Liver (tissue), 9 donors: Measurements from ENCODE around the gene VAX1. TPM values are rescaled to one million over a fixed set of nuclear protein-coding genes. Genes with fewer than 3 reads are reported as not detected.

ENCODE experiments used
- DNase-seq: peaks from one replicate; pipeline ENCODE4 v3.0.0-alpha.2; 2017; ENCODE audit warnings: low spot score
- H3K27ac ChIP-seq, 2 donors: one replicate each; pipeline ENCODE4 v1.7.0; 2013; ENCODE audit warnings: inconsistent platforms in 2 of 2, low read length in 2 of 2, control low read depth in 1 of 2, low read depth in 1 of 2, mild to moderate bottlenecking in 1 of 2
- H3K27me3 ChIP-seq, 4 donors: one replicate each; pipeline versions ENCODE4 v1.6.1 to v1.7.0; 2013; ENCODE audit warnings: low read length in 3 of 4, inconsistent platforms in 1 of 4, mild to moderate bottlenecking in 1 of 4, moderate library complexity in 1 of 4; ENCODE audit not compliant: control insufficient read depth in 4 of 4, insufficient read depth in 4 of 4
- H3K36me3 ChIP-seq, 4 donors: one replicate each; pipeline versions ENCODE4 v1.6.1 to v1.7.0; 2013; ENCODE audit warnings: low read length in 3 of 4, mild to moderate bottlenecking in 3 of 4, low read depth in 1 of 4, moderate library complexity in 1 of 4; ENCODE audit not compliant: control insufficient read depth in 4 of 4, insufficient read depth in 3 of 4
- H3K4me1 ChIP-seq, 4 donors: one replicate each; pipeline versions ENCODE4 v1.6.1 to v1.7.0; 2013; ENCODE audit warnings: low read length in 3 of 4, mild to moderate bottlenecking in 3 of 4, moderate library complexity in 1 of 4; ENCODE audit not compliant: control insufficient read depth in 4 of 4, insufficient read depth in 4 of 4
- H3K4me3 ChIP-seq, 3 donors: one replicate each; pipeline versions ENCODE4 v1.6.1 to v1.7.0; 2013; ENCODE audit warnings: low read length in 3 of 3, control low read depth in 1 of 3, low read depth in 1 of 3, mild to moderate bottlenecking in 1 of 3
- H3K9ac ChIP-seq, 2 donors: one replicate each; pipeline ENCODE4 v1.7.0; 2013; ENCODE audit warnings: low read length in 2 of 2, mild to moderate bottlenecking in 2 of 2, moderate library complexity in 2 of 2, control low read depth in 1 of 2, low read depth in 1 of 2
- H3K9me3 ChIP-seq, 4 donors: one replicate each; pipeline versions ENCODE4 v1.6.1 to v1.7.0; 2013; ENCODE audit warnings: low read length in 3 of 4; ENCODE audit not compliant: control insufficient read depth in 4 of 4
- CTCF ChIP-seq: fragments of 150-350 bp; IDR thresholded peaks from 2 replicates; pipeline ENCODE4 v1.5.1; 2017; ENCODE audit warnings: improper control_type of control experiment, low read depth, low read length; ENCODE audit not compliant: missing input control
- EGR1 ChIP-seq, 2 donors: IDR thresholded peaks; 2 replicates each; pipeline ENCODE4 v1.6.1; 2016 to 2018; ENCODE audit warnings: antibody characterized with exemption in 2 of 2, low read depth in 2 of 2
- FOXA1 ChIP-seq: IDR thresholded peaks from 2 replicates; pipeline ENCODE4 v1.6.1; 2016; ENCODE audit warnings: antibody characterized with exemption
- HNF4A ChIP-seq, 2 donors: conservative IDR thresholded peaks; 2 replicates each; pipeline ENCODE4 v1.6.1; 2016; ENCODE audit warnings: antibody characterized with exemption in 2 of 2, mild to moderate bottlenecking in 2 of 2
- HNF4G ChIP-seq: IDR thresholded peaks from 2 replicates; pipeline ENCODE4 v1.6.1; 2016; ENCODE audit warnings: antibody characterized with exemption
- NR2F2 ChIP-seq: IDR thresholded peaks from 2 replicates; pipeline ENCODE4 v1.6.1; 2016; ENCODE audit warnings: antibody characterized with exemption
- RAD21 ChIP-seq, 2 donors: IDR thresholded peaks; 2 replicates each; pipeline ENCODE4 v1.6.1; 2016; ENCODE audit warnings: antibody characterized with exemption in 2 of 2, mild to moderate bottlenecking in 2 of 2
- REST ChIP-seq: IDR thresholded peaks from 2 replicates; pipeline ENCODE4 v1.6.1; 2016; ENCODE audit warnings: antibody characterized with exemption, mild to moderate bottlenecking
- RXRA ChIP-seq, 2 donors: IDR thresholded peaks; 2 replicates each; pipeline ENCODE4 v1.6.1; 2017 to 2018; ENCODE audit warnings: antibody characterized with exemption in 2 of 2, mild to moderate bottlenecking in 1 of 2
- SP1 ChIP-seq: IDR thresholded peaks from 2 replicates; pipeline ENCODE4 v1.6.1; 2018; ENCODE audit warnings: antibody characterized with exemption, mild to moderate bottlenecking
- TAF1 ChIP-seq: conservative IDR thresholded peaks from 2 replicates; pipeline ENCODE4 v1.6.1; 2016; ENCODE audit warnings: antibody characterized with exemption, mild to moderate bottlenecking
- YY1 ChIP-seq: IDR thresholded peaks from 2 replicates; pipeline ENCODE4 v1.6.1; 2016; ENCODE audit warnings: antibody characterized with exemption, mild to moderate bottlenecking
- ZBTB33 ChIP-seq: IDR thresholded peaks from 2 replicates; pipeline ENCODE4 v1.6.1; 2016; ENCODE audit warnings: antibody characterized with exemption
- WGBS: extraction: QIAGEN DNeasy Blood & Tissue Kit; methylation state at CpG from one replicate; pipeline ENCODE4 v1.1.7; 2013; 5-methylcytosine and 5-hydroxymethylcytosine counted together
- polyA plus RNA-seq, 2 donors: library from polyadenylated mRNA; stranded (reverse) in 1 of 2; unstranded in 1 of 2; fragments of 200-250 nt in 1 of 2; fragments of >200 nt in 1 of 2; fragmentation: Nextera tagmentation in 1 of 2; extraction: Ambion mirVana in 1 of 2; gene quantifications; one replicate each; pipeline versions ENCODE4 v1.2.1 to v1.2.3, GENCODE V29; 2013 to 2015
- total RNA-seq, 2 donors: library from RNA; depleted of rRNA; stranded (reverse); fragments of >200 nt; gene quantifications; one replicate each; pipeline ENCODE4 v1.2.3, GENCODE V29; 2014
- donor health status: healthy.
- donor health status: healthy.
- donor health status: healthy.
- donor health status: healthy.
- donor health status: healthy.

Gene VAX1
- total and polyA plus RNA-seq, 4 donors = not detected

GRCh38 chr10:117140525-117140902 lies 2.4 kb upstream of the VAX1 start:
- peaks cover 11 to 25% (median 16%) of the 10 kb centered on the region in 4 donors for H3K4me1 ChIP-seq
- WGBS = 10% methylated on average over 23 of the region's 23 CpGs
- H3K36me3 ChIP-seq = no peaks in the 10 kb centered on the region
- DNase-seq = no peak
- no peak overlapping the region for H3K9ac ChIP-seq
- H3K9me3 ChIP-seq = peaks cover 0 to 10% (median 0%) of the 10 kb centered on the region in 4 donors
- peaks cover 6 to 21% (median 15%) of the 10 kb centered on the region in 4 donors for H3K27me3 ChIP-seq
- H3K4me3 ChIP-seq = no peak overlapping the region
- no peak overlapping the region for H3K27ac ChIP-seq
- TF ChIP-seq REST = no peak
- no peak for TF ChIP-seq NR2F2
- no peak for TF ChIP-seq FOXA1
- TF ChIP-seq EGR1 (IDR thresholded peaks at IDR 0.05; ENCODE audit: low read depth in 2 of 2) = no peak

- Histone ChIP-seq H3K27ac (no peak overlapping the region), H3K4me1 (peaks cover 11 to 25% (median 16%) of the 10 kb centered on the region in 4 donors), H3K27me3 (peaks cover 8 to 23% (median 19%) of the 10 kb centered on the region in 4 donors), H3K9me3 (peaks cover 0 to 7% (median 0%) of the 10 kb centered on the region in 4 donors), H3K9ac (no peak overlapping the region), H3K36me3 (no peaks in the 10 kb centered on the region), H3K4me3 (no peak overlapping the region)
- WGBS = 8% methylated on average over 72 of the region's 72 CpGs
- DNase-seq = no peak
- TF ChIP-seq EGR1 (IDR thresholded peaks at IDR 0.05; ENCODE audit: low read depth in 2 of 2) (no peak), CTCF (no peak), ZBTB33 (no peak), SP1 (no peak), YY1 (no peak), HNF4G (no peak), RAD21 (IDR thresholded peaks at IDR 0.05) (no peak), RXRA (IDR thresholded peaks at IDR 0.05) (no peak), FOXA1 (no peak), NR2F2 (no peak), HNF4A (conservative IDR thresholded peaks at IDR 0.05) (no peak), TAF1 (no peak)
These were observed 1.8 kb upstream of the VAX1 start for GRCh38 chr10:117139581-117140524.
